ENCODE measurements around the gene TFAP2E. TPM values are rescaled to one million over a fixed set of nuclear protein-coding genes. Genes with fewer than 3 reads are reported as not detected.
"Not testable (repeated sequence)": the region's sequence is repeated elsewhere in the genome, so short reads cannot be mapped to it uniquely, and the experiment has no call there.

The TFAP2E gene
- total RNA-seq, 1 donor from 2014 or later = 10.2 TPM

GRCh38 chr1:35585281-35585680 is 12.2 kb downstream of the TFAP2E start:
- Histone ChIP-seq H3K36me3 (no peaks in the 10 kb centered on the region), H3K27ac (no peak overlapping the region), H3K9me3 (no peaks in the 10 kb centered on the region), H3K4me1 (no peaks in the 10 kb centered on the region), H3K27me3 (no peaks in the 10 kb centered on the region), H3K4me3 (no peak overlapping the region)
- no peak for TF ChIP-seq CTCF (IDR thresholded peaks at IDR 0.05)
- DNase-seq (ENCODE audit: low spot score in 2 of 2) = no peak
- intact Hi-C loops (cut with DNase I) = no loop called here

- DNase-seq (ENCODE audit: low spot score in 2 of 2); H3K4me3 ChIP-seq; intact Hi-C loops (cut with DNase I); H3K36me3 ChIP-seq; H3K9me3 ChIP-seq; H3K27me3 ChIP-seq; H3K4me1 ChIP-seq; H3K27ac ChIP-seq: not testable (repeated sequence)
Observed at GRCh38 chr1:35585805-35586204, 12.7 kb downstream of the TFAP2E start.

- no peak for TF ChIP-seq CTCF (IDR thresholded peaks at IDR 0.05)
- no peaks in the 10 kb centered on the region for H3K9me3 ChIP-seq
- no peaks in the 10 kb centered on the region for H3K4me1 ChIP-seq
- peaks cover 0 to 5% of the 10 kb centered on the region in 2 donors for H3K36me3 ChIP-seq
- no peaks in the 10 kb centered on the region for H3K27me3 ChIP-seq
- no peak for DNase-seq (ENCODE audit: low spot score in 2 of 2)
- no peak overlapping the region for H3K4me3 ChIP-seq
- intact Hi-C loops (cut with DNase I) = no loop called here
- H3K27ac ChIP-seq = no peak overlapping the region
Observed at GRCh38 chr1:35586808-35587207, 13.7 kb downstream of the TFAP2E start.

GRCh38 chr1:35587736-35588135 is 14.6 kb downstream of the TFAP2E start:
- Histone ChIP-seq H3K4me3 (no peak overlapping the region), H3K27me3 (no peaks in the 10 kb centered on the region), H3K27ac (no peak overlapping the region), H3K9me3 (no peaks in the 10 kb centered on the region), H3K36me3 (peaks cover 0 to 5% of the 10 kb centered on the region in 2 donors), H3K4me1 (no peaks in the 10 kb centered on the region)
- no peak for DNase-seq (ENCODE audit: low spot score in 2 of 2)
- TF ChIP-seq CTCF (IDR thresholded peaks at IDR 0.05) = no peak
- intact Hi-C loops (cut with DNase I) = no loop called here

- no peak for TF ChIP-seq CTCF (IDR thresholded peaks at IDR 0.05)
- H3K4me1 ChIP-seq = no peaks in the 10 kb centered on the region
- no peak for DNase-seq (ENCODE audit: low spot score in 2 of 2)
- H3K4me3 ChIP-seq = no peak overlapping the region
- H3K36me3 ChIP-seq = peaks cover 0 to 5% of the 10 kb centered on the region in 2 donors
- H3K9me3 ChIP-seq = no peaks in the 10 kb centered on the region
- no peak overlapping the region for H3K27ac ChIP-seq
- intact Hi-C loops (cut with DNase I) = no loop called here
- H3K27me3 ChIP-seq = no peaks in the 10 kb centered on the region
Observed at GRCh38 chr1:35588197-35588910, 15.2 kb downstream of the TFAP2E start.

- Histone ChIP-seq H3K36me3 (peaks cover 0 to 5% of the 10 kb centered on the region in 2 donors), H3K27ac (no peak overlapping the region), H3K4me1 (no peaks in the 10 kb centered on the region), H3K27me3 (no peaks in the 10 kb centered on the region), H3K4me3 (no peak overlapping the region), H3K9me3 (no peaks in the 10 kb centered on the region)
- TF ChIP-seq CTCF (IDR thresholded peaks at IDR 0.05) = no peak
- no peak for DNase-seq (ENCODE audit: low spot score in 2 of 2)
- intact Hi-C loops (cut with DNase I) = no loop called here
Observed at GRCh38 chr1:35589516-35590427, 16.7 kb downstream of the TFAP2E start.

Data from ascending aorta (tissue), 2 donors.